ENCODE data around the gene NKG7. TPM values are rescaled to one million over a fixed set of nuclear protein-coding genes. Genes with fewer than 3 reads are reported as not detected.

Gene NKG7
- total and polyA plus RNA-seq, 2 of the 13 experiments (the other 11 are each of a cell fraction or from before 2014, with no cell fraction given) = 0.40 TPM; not detected in 1

GRCh38 chr19:51367565-51368365 is 4.7 kb downstream of the NKG7 start (continued):
- peak; percentile 47 for TF ChIP-seq IKZF4 (CRISPR knock-in tag; IDR thresholded peaks at IDR 0.05; ENCODE audit: borderline replicate concordance, low read depth, not compliant biosample characterization)
- TF ChIP-seq ZNF577 (CRISPR knock-in tag; IDR thresholded peaks at IDR 0.05; ENCODE audit: borderline replicate concordance, low read depth) = no peak
- no peak for TF ChIP-seq ZNF432 (CRISPR knock-in tag; IDR thresholded peaks at IDR 0.05; ENCODE audit: borderline replicate concordance)
- 0 out of 2 replicates have a peak, but pooled peaks have one; percentile 47 for TF ChIP-seq ZZZ3 (CRISPR knock-in tag; IDR thresholded peaks at IDR 0.05; ENCODE audit: borderline replicate concordance)
- TF ChIP-seq ZNF746 (CRISPR knock-in tag; IDR thresholded peaks at IDR 0.05) = peak; percentile 62; the same call in 1 of the 2 replicates
- TF ChIP-seq ZNF546 (CRISPR knock-in tag; conservative IDR thresholded peaks at IDR 0.05) = peak; percentile 62; the same call in 1 of the 2 replicates
- no peak for TF ChIP-seq ZBTB10 (CRISPR knock-in tag; IDR thresholded peaks at IDR 0.05; ENCODE audit: borderline replicate concordance)
- peak; percentile 60; the same call in 1 of the 2 replicates for TF ChIP-seq SMYD3 (CRISPR knock-in tag; IDR thresholded peaks at IDR 0.05)
- no peak for TF ChIP-seq ZBTB49 (CRISPR knock-in tag; IDR thresholded peaks at IDR 0.05; ENCODE audit: borderline replicate concordance)
- peak; percentile 42; the same call in 1 of the 2 replicates for TF ChIP-seq ZNF710 (CRISPR knock-in tag; IDR thresholded peaks at IDR 0.05; ENCODE audit: borderline replicate concordance)
- peak; percentile 82 for TF ChIP-seq ZNF607 (CRISPR knock-in tag; IDR thresholded peaks at IDR 0.05; ENCODE audit: borderline replicate concordance)
- TF ChIP-seq ZNF276 (CRISPR knock-in tag; IDR thresholded peaks at IDR 0.05; ENCODE audit: low read depth) = 0 out of 2 replicates have a peak, but pooled peaks have one; percentile 30
- peak; percentile 52; the same call in 1 of the 2 replicates for TF ChIP-seq ZNF160 (CRISPR knock-in tag; IDR thresholded peaks at IDR 0.05)
- peak; percentile 56; the same call in 1 of the 2 replicates for TF ChIP-seq YEATS2 (CRISPR knock-in tag; IDR thresholded peaks at IDR 0.05; ENCODE audit: borderline replicate concordance)
- 0 out of 2 replicates have a peak, but pooled peaks have one; percentile 27 for TF ChIP-seq E2F1 (CRISPR knock-in tag; IDR thresholded peaks at IDR 0.05)
- peak; percentile 15; the same call in 1 of the 2 replicates for TF ChIP-seq MTA1 (CRISPR knock-in tag; IDR thresholded peaks at IDR 0.05; ENCODE audit: borderline replicate concordance)

All from HepG2 (cell line).